ENCODE measurements around the gene QDPR.
A peak's percentile ranks its signal among the peaks of the same experiment; 100 is the strongest.

The QDPR gene

DNA sequence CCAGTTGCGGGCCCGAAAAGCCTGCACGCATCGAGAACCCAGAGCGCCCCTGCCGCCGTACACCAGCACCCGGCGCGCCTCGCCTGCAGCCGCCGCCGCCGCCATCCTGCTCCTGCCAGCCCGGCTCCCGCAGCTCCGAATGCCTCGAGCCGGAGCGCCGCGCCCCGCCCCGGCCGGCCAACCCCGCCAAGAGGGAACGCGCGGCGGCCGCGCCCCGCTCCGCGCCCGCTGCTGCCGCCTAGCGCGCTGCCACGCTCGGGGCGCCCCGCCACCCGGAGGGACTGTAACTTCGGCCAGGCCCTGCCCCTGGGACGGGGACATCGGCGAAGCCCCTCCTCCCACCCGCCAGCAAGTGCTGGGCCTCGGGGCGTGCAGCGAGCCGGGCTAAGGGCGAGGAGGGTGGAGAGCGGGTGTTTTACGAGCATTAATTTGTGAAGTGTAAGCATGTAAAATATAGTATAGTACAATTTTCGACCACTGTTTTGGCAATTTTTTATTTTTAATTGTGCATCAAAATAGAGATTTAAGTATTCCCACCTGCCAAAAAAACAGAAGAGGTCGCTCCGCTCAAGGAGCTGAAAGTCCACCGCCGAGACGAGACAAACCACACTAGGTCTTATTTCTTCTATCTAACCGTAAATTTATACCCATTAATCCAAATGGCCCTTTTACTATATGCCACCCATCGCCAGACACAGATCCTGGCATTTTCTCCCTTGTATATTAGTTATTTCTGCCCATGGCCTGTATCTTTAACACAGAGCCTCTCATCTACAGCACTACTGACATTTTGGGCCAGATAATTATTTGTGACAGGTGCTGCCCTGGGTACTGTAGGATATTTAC, at the start of gene QDPR:
Gene QDPR, minus strand, starts transcription at position 141 of the 846 bp plus-strand sequence. Its CDS starts 36 bp downstream, at position 105.
- Mint-ChIP-seq H3K36me3 (ENCODE audit: low read depth) (peaks cover 22% of the 10 kb centered on the region), H3K9me3 (no peaks in the 10 kb centered on the region), H3K4me1 (ENCODE audit: low read depth) (peaks cover 31% of the 10 kb centered on the region), H3K27ac (peak within 1 kb of the TSS; percentile 94), H3K27me3 (peaks cover 6% of the 10 kb centered on the region), H3K4me3 (peak within 1 kb of the TSS; percentile 92)

DNA sequence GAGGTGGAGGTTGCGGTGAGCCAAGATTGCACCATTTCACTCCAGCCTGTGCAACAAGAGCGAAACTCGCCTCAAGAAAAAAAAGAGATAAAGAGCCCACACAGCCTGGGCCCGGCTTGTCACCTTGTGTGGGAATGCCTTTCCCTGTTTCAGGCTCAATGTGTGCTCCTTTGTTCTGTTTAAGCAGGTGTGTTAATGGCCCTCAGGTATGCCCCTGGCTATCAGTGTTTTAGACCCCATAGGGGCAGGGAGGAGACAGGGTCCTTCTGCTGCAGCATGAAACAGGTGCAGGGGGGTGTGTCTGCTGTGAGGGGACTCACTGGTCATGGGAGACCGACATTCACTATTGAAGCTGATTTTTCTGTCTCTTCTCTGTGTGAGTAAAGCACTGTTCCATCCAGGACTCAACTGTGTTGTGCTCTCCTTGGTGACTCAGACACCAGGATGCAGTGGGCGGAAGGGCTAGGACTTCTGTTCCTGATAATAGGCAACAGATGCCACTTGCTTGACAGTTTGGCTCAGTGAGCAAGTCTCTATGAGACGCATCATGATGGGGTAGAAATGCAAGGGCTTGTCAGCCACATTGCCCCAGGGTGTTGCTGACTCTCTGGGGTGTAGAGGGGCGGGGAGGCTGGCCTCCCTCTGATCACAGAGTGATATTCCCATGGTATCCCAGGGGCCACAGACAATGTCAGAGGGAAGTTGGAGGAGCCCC, 49.5 kb upstream of the QDPR start:
- no peaks in the 10 kb centered on the region for H3K36me3 Mint-ChIP-seq (ENCODE audit: low read depth)
- H3K27ac Mint-ChIP-seq: no peak overlapping the region
- H3K4me3 Mint-ChIP-seq: no peak overlapping the region
- H3K4me1 Mint-ChIP-seq (ENCODE audit: low read depth): no peaks in the 10 kb centered on the region
- H3K9me3 Mint-ChIP-seq: no peaks in the 10 kb centered on the region
- no peaks in the 10 kb centered on the region for H3K27me3 Mint-ChIP-seq

DNA sequence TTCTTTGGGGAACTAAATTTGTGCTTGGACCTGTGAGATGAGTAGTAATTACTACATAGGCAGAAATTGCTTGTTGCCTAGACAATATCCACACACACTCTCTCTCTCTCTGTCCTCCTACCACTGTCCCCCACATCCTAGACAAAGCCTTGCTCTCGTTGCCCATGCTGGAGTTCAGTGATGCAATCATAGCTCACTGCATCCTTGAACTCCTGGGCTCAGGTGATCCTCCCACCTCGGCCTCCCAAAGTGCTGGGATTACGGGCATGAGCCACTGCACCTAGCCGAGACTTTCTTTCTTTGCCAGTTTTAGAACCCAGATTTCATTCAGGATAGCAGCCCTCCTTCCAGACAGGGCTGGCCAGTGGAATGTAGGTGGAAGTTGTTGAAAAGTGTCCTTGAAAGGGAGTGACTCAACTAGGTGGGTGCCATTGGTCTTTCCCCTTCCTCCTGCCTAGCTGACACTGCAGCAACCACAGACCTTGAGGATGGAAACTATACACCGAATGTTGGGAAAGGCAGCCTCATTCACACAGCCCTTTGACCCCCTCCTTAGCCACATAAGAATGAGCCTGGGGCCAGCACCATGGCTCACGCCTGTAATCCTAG, 48.3 kb upstream of the QDPR start:
- no peaks in the 10 kb centered on the region for H3K36me3 Mint-ChIP-seq (ENCODE audit: low read depth)
- no peak overlapping the region for H3K27ac Mint-ChIP-seq
- H3K4me3 Mint-ChIP-seq: no peak overlapping the region
- no peaks in the 10 kb centered on the region for H3K27me3 Mint-ChIP-seq
- no peaks in the 10 kb centered on the region for H3K9me3 Mint-ChIP-seq
- H3K4me1 Mint-ChIP-seq (ENCODE audit: low read depth): no peaks in the 10 kb centered on the region

DNA sequence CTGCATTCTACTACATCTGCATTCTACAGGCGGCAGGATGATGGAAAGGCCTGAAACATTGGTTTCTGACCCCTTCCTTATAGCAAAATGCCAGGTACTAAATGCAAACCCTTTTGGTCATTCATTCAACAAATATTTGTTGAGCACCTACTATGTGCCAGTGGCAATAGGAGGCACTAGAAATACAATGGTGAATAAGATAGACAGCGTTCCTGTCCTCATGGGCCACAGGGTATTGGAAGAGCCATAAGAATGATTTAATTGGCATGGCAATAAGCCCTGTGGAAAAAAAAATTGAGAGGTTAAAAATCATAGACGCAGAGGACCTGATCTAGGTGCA, 47.8 kb upstream of the QDPR start:
- no peaks in the 10 kb centered on the region for H3K4me1 Mint-ChIP-seq (ENCODE audit: low read depth)
- no peaks in the 10 kb centered on the region for H3K9me3 Mint-ChIP-seq
- H3K4me3 Mint-ChIP-seq: no peak overlapping the region
- H3K36me3 Mint-ChIP-seq (ENCODE audit: low read depth): no peaks in the 10 kb centered on the region
- peaks cover 5% of the 10 kb centered on the region for H3K27me3 Mint-ChIP-seq
- no peak overlapping the region for H3K27ac Mint-ChIP-seq

DNA sequence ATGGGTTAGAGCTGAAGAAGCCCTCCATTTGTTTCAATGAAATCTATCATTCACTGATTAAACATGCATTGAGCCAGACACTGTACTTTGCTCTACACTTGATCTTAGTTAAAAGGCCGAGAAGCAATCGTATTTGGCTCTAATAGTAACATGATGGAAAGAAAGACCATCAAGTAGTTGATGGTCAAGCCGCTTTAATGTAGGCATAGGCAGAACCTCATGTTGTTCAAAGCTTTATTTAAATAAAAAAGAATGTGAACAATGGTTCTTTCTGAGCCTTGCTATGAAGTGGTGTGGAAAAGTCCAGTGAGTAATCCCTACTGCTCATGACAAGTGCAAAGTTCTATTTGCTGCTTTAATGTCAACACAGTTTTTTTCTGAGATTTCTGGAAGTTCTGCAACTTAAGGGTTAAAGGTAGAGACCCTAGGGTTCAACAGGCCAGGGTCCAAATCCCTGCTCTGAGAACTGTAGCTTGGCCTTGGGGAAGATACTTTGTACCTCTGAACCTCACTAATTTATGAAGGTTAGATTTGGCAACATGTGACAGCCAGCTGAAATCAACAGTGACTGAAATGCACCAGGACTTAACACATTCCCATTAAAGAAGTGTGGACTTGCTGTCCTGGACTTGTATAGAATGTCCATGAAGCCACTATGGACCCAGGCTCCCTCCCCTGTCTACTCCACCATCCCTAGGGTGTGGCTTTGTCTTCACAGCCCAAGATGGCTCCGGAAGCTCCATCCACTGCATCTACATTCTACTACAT, 47.2 kb upstream of the QDPR start:
- Mint-ChIP-seq H3K27me3 (peaks cover 5% of the 10 kb centered on the region), H3K4me1 (ENCODE audit: low read depth) (no peaks in the 10 kb centered on the region), H3K4me3 (no peak overlapping the region), H3K36me3 (ENCODE audit: low read depth) (no peaks in the 10 kb centered on the region), H3K9me3 (no peaks in the 10 kb centered on the region), H3K27ac (no peak overlapping the region)

DNA sequence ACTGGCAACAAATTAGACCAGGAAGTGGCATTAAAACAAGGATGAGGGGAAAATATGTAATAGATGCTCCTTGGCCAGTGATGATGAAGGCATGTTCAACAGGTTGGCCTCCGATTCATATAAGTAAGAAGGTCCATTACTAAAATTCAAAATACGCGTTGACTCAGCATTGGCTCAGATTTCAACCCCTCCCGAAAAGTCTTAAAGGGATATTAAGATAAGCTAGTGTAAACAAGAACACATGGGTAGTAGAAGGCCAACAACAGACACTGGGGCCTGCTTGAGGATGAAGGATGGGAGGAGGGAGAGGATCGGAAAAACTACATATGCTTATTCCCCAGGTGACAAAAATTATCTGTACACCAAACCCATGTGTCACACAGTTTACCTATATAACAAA, 46.0 kb upstream of the QDPR start:
- Mint-ChIP-seq H3K4me1 (ENCODE audit: low read depth) (no peaks in the 10 kb centered on the region), H3K36me3 (ENCODE audit: low read depth) (no peaks in the 10 kb centered on the region), H3K27me3 (peaks cover 5% of the 10 kb centered on the region), H3K9me3 (no peaks in the 10 kb centered on the region), H3K27ac (no peak overlapping the region), H3K4me3 (no peak overlapping the region)

DNA sequence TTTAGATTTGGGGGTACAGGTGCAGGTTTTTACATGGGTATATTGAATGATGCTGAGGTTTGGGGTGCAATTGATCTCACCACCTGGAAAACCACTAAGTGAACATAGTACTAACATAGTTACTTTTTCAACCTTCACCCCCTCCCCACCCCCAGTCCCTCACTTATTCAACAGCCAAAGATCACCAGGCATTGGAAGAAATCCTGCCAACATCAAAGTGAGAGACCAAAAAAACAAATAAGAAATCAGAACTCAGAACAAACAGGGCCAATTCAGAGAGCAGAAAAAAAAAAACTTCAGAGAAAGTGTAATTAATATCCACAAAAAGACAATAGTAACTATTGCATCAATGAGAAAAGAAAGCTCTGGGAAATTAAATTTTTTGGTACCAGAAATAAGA, 44.6 kb upstream of the QDPR start:
- Mint-ChIP-seq H3K36me3 (ENCODE audit: low read depth) (no peaks in the 10 kb centered on the region), H3K4me3 (no peak overlapping the region), H3K27me3 (peaks cover 6% of the 10 kb centered on the region), H3K27ac (no peak overlapping the region), H3K9me3 (no peaks in the 10 kb centered on the region), H3K4me1 (ENCODE audit: low read depth) (no peaks in the 10 kb centered on the region)

DNA sequence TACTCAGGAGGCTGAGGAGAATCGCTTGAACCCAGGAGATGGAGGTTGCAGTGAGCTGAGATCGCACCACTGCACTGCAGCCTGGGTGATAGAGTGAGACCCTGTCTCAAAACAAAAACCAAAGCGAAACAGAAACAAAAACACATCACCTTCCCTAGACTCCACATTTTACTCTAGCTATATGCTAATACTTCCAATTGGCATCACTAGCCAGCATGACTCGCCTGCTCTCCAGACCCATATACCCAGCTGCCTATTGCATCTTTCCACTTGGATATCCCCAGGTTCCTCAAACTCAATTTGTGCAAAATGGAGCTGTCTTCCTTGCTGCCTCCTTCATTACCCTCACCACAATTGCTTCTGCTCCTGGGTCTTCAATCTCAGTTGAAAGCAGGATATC, 42.7 kb upstream of the QDPR start:
- no peak overlapping the region for H3K4me3 Mint-ChIP-seq
- H3K4me1 Mint-ChIP-seq (ENCODE audit: low read depth): no peaks in the 10 kb centered on the region
- H3K9me3 Mint-ChIP-seq: no peaks in the 10 kb centered on the region
- peaks cover 8% of the 10 kb centered on the region for H3K27me3 Mint-ChIP-seq
- H3K36me3 Mint-ChIP-seq (ENCODE audit: low read depth): no peaks in the 10 kb centered on the region
- no peak overlapping the region for H3K27ac Mint-ChIP-seq

DNA sequence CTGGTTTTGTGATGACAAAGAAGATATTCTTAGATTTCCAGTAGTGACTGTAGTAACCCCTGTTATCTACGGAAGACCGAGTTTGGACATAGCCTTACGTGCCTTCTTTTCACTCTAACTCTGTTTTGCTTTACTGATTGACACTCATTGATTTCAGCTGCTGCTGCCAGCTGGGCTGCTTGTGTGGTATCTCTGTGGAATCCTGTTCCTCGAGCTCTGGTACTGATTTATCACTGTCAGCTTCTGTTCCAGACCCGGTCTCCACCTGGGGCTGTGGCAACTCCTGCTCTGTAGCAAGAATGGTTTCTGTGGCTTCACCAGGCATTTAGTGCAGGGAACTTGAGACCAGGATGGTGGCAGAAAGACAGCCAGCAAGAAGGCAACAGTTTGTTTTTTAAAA, 40.5 kb upstream of the QDPR start:
- no peak overlapping the region for H3K4me3 Mint-ChIP-seq
- no peaks in the 10 kb centered on the region for H3K9me3 Mint-ChIP-seq
- H3K27ac Mint-ChIP-seq: no peak overlapping the region
- peaks cover 8% of the 10 kb centered on the region for H3K27me3 Mint-ChIP-seq
- H3K36me3 Mint-ChIP-seq (ENCODE audit: low read depth): no peaks in the 10 kb centered on the region
- H3K4me1 Mint-ChIP-seq (ENCODE audit: low read depth): no peaks in the 10 kb centered on the region

DNA sequence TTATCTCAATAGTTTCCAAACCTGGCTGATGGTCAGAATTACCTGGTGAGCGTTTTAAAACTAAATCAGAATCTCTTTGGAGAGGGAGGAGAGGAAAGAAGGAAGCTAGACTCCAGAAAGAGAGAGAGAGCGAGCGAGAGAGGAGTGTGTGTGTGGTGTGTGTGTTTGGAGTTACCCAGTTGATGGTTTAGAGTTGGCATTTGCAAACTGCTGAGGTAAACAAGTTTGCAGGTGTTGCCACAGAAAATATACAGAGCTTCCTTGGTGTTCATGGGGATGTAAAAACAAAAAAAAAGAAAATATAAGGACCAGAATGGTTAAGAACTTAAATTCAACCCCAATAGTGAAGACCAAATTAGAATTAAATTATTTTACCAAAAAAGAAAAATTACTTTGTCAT, 38.7 kb upstream of the QDPR start:
- H3K9me3 Mint-ChIP-seq: no peaks in the 10 kb centered on the region
- peaks cover 8% of the 10 kb centered on the region for H3K27me3 Mint-ChIP-seq
- H3K4me1 Mint-ChIP-seq (ENCODE audit: low read depth): no peaks in the 10 kb centered on the region
- H3K4me3 Mint-ChIP-seq: no peak overlapping the region
- no peak overlapping the region for H3K27ac Mint-ChIP-seq
- H3K36me3 Mint-ChIP-seq (ENCODE audit: low read depth): no peaks in the 10 kb centered on the region

DNA sequence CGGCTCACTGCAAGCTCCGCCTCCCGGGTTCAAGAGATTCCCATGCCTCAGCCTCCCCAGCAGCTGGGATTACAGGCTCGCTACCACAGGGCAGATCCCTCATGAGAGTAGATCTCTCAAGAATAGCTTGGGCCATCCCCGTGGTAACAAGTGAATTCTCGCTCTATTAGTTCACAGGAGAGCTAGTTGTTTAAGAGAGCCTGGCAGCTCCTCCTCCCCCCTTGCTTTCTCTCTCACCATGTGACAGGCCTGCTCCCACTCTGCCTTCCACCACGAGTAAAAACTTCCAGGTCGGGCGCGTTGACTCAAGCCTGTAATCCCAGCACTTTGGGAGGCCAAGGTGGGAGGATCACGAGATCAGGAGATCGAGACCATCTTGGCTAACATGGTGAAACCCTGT, 34.8 kb upstream of the QDPR start:
- no peak overlapping the region for H3K27ac Mint-ChIP-seq
- H3K4me1 Mint-ChIP-seq (ENCODE audit: low read depth): no peaks in the 10 kb centered on the region
- no peaks in the 10 kb centered on the region for H3K9me3 Mint-ChIP-seq
- H3K4me3 Mint-ChIP-seq: no peak overlapping the region
- H3K36me3 Mint-ChIP-seq (ENCODE audit: low read depth): no peaks in the 10 kb centered on the region
- H3K27me3 Mint-ChIP-seq: peaks cover 18% of the 10 kb centered on the region

DNA sequence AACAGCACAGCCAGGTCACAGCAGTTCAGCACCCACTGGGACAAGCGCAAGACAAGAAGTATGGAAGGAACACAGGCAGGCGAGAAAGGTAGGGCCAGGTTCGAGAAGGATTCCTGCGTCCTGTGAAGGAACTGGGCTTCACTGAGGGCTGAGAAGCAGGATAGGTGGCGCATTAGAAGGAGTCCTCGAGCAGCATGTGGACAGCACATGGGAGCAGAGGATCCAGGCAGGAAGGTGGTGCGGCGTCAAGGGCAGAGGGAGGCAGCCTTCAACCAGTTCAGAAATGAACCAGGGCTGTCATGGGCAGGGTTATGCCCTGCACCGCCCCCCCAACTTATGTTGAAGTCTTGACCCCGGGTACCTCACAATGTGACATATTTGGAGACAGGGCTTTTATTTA, 34.3 kb upstream of the QDPR start:
- no peaks in the 10 kb centered on the region for H3K9me3 Mint-ChIP-seq
- peaks cover 15% of the 10 kb centered on the region for H3K27me3 Mint-ChIP-seq
- H3K4me1 Mint-ChIP-seq (ENCODE audit: low read depth): no peaks in the 10 kb centered on the region
- no peaks in the 10 kb centered on the region for H3K36me3 Mint-ChIP-seq (ENCODE audit: low read depth)
- H3K27ac Mint-ChIP-seq: no peak overlapping the region
- no peak overlapping the region for H3K4me3 Mint-ChIP-seq

DNA sequence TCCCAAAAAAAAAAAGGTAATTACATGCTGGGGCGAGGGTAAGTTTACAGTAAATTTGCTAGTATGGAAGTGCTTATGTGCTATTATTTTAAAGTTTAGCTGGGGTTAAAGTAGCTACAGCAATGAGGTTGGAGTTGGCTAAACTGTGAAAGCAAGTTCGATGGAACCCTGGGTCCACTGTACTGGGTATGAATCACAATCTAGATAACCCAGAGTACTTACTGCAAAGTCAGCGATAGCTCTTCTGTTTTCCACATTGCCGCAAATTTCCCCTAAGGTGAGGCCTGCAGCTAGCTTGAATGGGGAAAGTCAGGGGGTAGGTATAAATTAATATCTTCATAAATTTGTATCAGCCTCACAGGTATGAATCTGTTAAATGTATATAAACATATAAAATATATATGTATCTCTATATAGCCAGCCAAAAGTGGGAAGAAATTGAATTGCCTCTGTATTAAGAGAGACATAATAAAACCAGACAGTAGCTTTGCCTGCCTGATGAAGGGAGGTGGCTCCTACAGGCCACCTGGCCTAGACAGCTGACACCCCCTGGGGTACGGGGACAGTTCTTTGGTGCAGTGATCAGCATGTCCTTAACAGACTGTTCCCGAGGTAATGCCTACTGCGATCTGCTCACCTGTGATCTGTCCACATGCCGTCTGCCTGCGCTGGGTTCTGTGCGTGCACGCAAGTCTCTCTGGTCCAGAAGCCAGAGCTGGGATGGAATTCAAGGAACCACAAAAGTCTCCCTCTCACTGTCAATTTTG, 33.7 kb upstream of the QDPR start:
- Mint-ChIP-seq H3K27ac (no peak overlapping the region), H3K9me3 (no peaks in the 10 kb centered on the region), H3K4me1 (ENCODE audit: low read depth) (no peaks in the 10 kb centered on the region), H3K27me3 (peaks cover 15% of the 10 kb centered on the region), H3K36me3 (ENCODE audit: low read depth) (no peaks in the 10 kb centered on the region), H3K4me3 (no peak overlapping the region)

DNA sequence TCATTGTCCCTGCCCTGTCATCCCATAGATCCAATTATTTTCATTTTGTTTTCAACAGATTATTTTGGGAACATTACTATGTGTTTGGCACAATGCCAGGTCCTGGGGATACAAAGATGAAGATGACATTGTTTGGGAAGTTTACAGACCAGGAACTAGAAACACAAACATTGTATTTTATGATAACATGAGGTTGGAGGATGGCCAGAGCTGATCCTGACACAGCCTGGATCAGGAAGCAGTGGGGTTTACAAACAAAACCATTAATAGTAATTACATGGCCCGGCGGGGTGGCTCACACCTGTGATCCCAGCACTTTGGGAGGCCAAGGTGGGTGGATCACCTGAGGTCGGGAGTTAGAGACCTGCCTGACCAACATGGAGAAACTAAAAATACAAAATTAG, 32.9 kb upstream of the QDPR start:
- no peak overlapping the region for H3K27ac Mint-ChIP-seq
- H3K9me3 Mint-ChIP-seq: no peaks in the 10 kb centered on the region
- peaks cover 15% of the 10 kb centered on the region for H3K27me3 Mint-ChIP-seq
- no peaks in the 10 kb centered on the region for H3K4me1 Mint-ChIP-seq (ENCODE audit: low read depth)
- no peaks in the 10 kb centered on the region for H3K36me3 Mint-ChIP-seq (ENCODE audit: low read depth)
- H3K4me3 Mint-ChIP-seq: no peak overlapping the region
